HepG2 (cell line): ENCODE measurements around the gene ZBTB17. TPM values are rescaled to one million over a fixed set of nuclear protein-coding genes. Genes with fewer than 3 reads are reported as not detected.

Source experiments
- ATAC-seq: fragments of 200-7000 bp; cut with Tn5 transposase; 3 replicates; pipeline ENCODE4 v1.9.1; 2020; ENCODE audit warnings: mild to moderate bottlenecking, moderate library complexity
- BruUV-seq: library from RNA; stranded (reverse); fragments of 400-500 nt; replicated peaks from 2 replicates; lab custom pipeline; 2021; lab: Mats Ljungman, UMichigan
- CTCF ChIA-PET: fragments of 300-600 bp; formaldehyde crosslinking; extraction: SDS; loops from one replicate; lab custom pipeline; 2021; ENCODE audit warnings: low total read pairs, inconsistent platforms, low intra/inter-chr PET ratio; lab: Yijun Ruan, JAX
- POLR2A ChIA-PET: fragments of 350-600 bp; sonication (Branson Sonifier 250); formaldehyde crosslinking; loops from one replicate; lab custom pipeline; 2020; ENCODE audit warnings: antibody characterized with exemption, inconsistent platforms; lab: Yijun Ruan, JAX
- DNase-seq: peaks from one replicate; pipeline ENCODE4 v3.0.0-alpha.2; 2015; ENCODE audit warnings: low spot score
- FAIRE-seq: peaks from 3 replicates; lab custom pipeline; 2011; peaks lifted over from hg19 to GRCh38; lab: Jason Lieb, UNC
- H2AFZ ChIP-seq: one replicate; pipeline ENCODE4 v1.6.1; 2011; ENCODE audit warnings: low read length, inconsistent platforms
- H3K27ac ChIP-seq: fragments of 300-600 bp; 3 replicates; pipeline ENCODE4 v1.8.0; 2011; ENCODE audit warnings: mixed run types, mild to moderate bottlenecking, mixed read lengths, low read length, inconsistent platforms; ENCODE audit not compliant: insufficient read depth; ENCODE audit errors: extremely low read length
- H3K27me3 ChIP-seq, 2 experiments: fragments of 200-600 bp in 1 of 2; 2 replicates in 1 of 2; 3 replicates in 1 of 2; pipeline versions ENCODE4 v1.6.0 to v1.8.0; 2011; ENCODE audit warnings: low read length in 2 of 2, mild to moderate bottlenecking in 2 of 2, moderate library complexity in 2 of 2, inconsistent platforms in 1 of 2; ENCODE audit not compliant: insufficient read depth in 2 of 2, control insufficient read depth in 1 of 2
- H3K36me3 ChIP-seq, 2 experiments: fragments of 200-600 bp in 1 of 2; replicated peaks in 1 of 2; 2 replicates in 1 of 2; 3 replicates in 1 of 2; pipeline versions ENCODE4 v1.5.1 to v1.8.0; 2011; ENCODE audit warnings: low read length in 2 of 2, inconsistent platforms in 1 of 2; ENCODE audit not compliant: insufficient read depth in 2 of 2, control insufficient read depth in 1 of 2
- H3K4me1 ChIP-seq: 2 replicates; pipeline ENCODE4 v1.5.1; 2012; ENCODE audit warnings: low read length, inconsistent platforms; ENCODE audit not compliant: insufficient read depth
- H3K4me2 ChIP-seq: 2 replicates; pipeline ENCODE4 v1.6.0; 2011; ENCODE audit warnings: low read depth, low read length, inconsistent platforms
- H3K4me3 ChIP-seq, 3 experiments: fragments of 200-600 bp in 1 of 3; sonication (generic), shearing (Covaris generic) in 1 of 3; replicated peaks in 1 of 3; 2 replicates each; pipeline ENCODE4 v1.5.1; 2011 to 2016; ENCODE audit warnings: low read length in 3 of 3, inconsistent platforms in 2 of 3, low read depth in 2 of 3, mild to moderate bottlenecking in 2 of 3, control low read depth in 1 of 3, mixed read lengths in 1 of 3; ENCODE audit not compliant: insufficient read depth in 1 of 3
- H3K79me2 ChIP-seq: one replicate; pipeline ENCODE4 v1.6.1; 2011; ENCODE audit warnings: low read length, inconsistent platforms; ENCODE audit not compliant: insufficient read depth
- H3K9ac ChIP-seq: 2 replicates; pipeline ENCODE4 v1.6.0; 2011; ENCODE audit warnings: mild to moderate bottlenecking, low read depth, low read length, inconsistent platforms; ENCODE audit not compliant: insufficient read depth
- H3K9me3 ChIP-seq: 2 replicates; pipeline ENCODE4 v1.5.1; 2012; ENCODE audit warnings: mild to moderate bottlenecking, low read length
- H4K20me1 ChIP-seq: 2 replicates; pipeline ENCODE4 v1.6.0; 2011; ENCODE audit warnings: inconsistent platforms, mild to moderate bottlenecking, low read length, moderate library complexity; ENCODE audit not compliant: insufficient read depth
- ETV5 ChIP-seq: IDR thresholded peaks from 2 replicates; pipeline ENCODE4 v1.6.1; 2018; ENCODE audit warnings: missing biosample characterization, missing genetic modification reagents, inconsistent platforms, borderline replicate concordance
- HOXD1 ChIP-seq: sonication (generic); formaldehyde crosslinking; IDR thresholded peaks from 2 replicates; pipeline ENCODE4 v1.5.0; 2020; ENCODE audit warnings: missing genetic modification reagents
- IKZF4 ChIP-seq: sonication (generic); formaldehyde crosslinking; IDR thresholded peaks from 2 replicates; pipeline ENCODE4 v1.5.1; 2020; ENCODE audit warnings: borderline replicate concordance, mild to moderate bottlenecking, low read depth, missing genetic modification reagents; ENCODE audit errors: not compliant biosample characterization
- PTBP1 ChIP-seq: fragments of 200-400 bp; formaldehyde crosslinking; IDR thresholded peaks from 2 replicates; pipeline ENCODE4 v1.6.1; 2018; ENCODE audit warnings: low read length, low read depth; ENCODE audit not compliant: poor library complexity, severe bottlenecking
- STAG1 ChIP-seq: sonication (generic); formaldehyde crosslinking; IDR thresholded peaks from 2 replicates; pipeline ENCODE4 v1.4.0; 2020; ENCODE audit warnings: missing genetic modification reagents
- TBX3 ChIP-seq: fragments of 450-650 bp; IDR thresholded peaks from 2 replicates; pipeline ENCODE4 v1.6.1; 2017; ENCODE audit warnings: antibody characterized with exemption, mild to moderate bottlenecking, inconsistent platforms, borderline replicate concordance
- TP53 ChIP-seq: sonication (generic); formaldehyde crosslinking; conservative IDR thresholded peaks from 2 replicates; pipeline ENCODE4 v1.4.0; 2020; ENCODE audit warnings: missing genetic modification reagents
- ZKSCAN1 ChIP-seq: fragments of 150-350 bp; IDR thresholded peaks from 2 replicates; pipeline ENCODE4 v1.6.1; 2014; ENCODE audit warnings: low read length
- ZNF251 ChIP-seq: sonication (generic); formaldehyde crosslinking; IDR thresholded peaks from 2 replicates; pipeline ENCODE4 v1.9.0; 2021; ENCODE audit warnings: mild to moderate bottlenecking, missing genetic modification reagents
- ZNF253 ChIP-seq: sonication (generic); formaldehyde crosslinking; IDR thresholded peaks from 2 replicates; pipeline ENCODE4 v1.8.0; 2022; ENCODE audit warnings: mild to moderate bottlenecking, missing genetic modification reagents, borderline replicate concordance
- WGBS: methylation state at CpG from one replicate; pipeline ENCODE4 v1.1.6; 2017; ENCODE audit warnings: low lambda C conversion rate; 5-methylcytosine and 5-hydroxymethylcytosine counted together
- in situ Hi-C: cut with HindIII; loops from 2 replicates; pipeline ENCODE4 v1.10.0; 2017; ENCODE audit warnings: low pct_unique_long_range_greater_than_20kb; ENCODE audit not compliant: extremely low pct_ligation_motif_present
- intact Hi-C: fragments of 100-400 bp; cut with micrococcal nuclease; formaldehyde crosslinking; loops from one replicate; pipeline ENCODE4 v1.10.0; 2022; ENCODE audit not compliant: unreplicated experiment
- polyA plus RNA-seq, 8 experiments: library from polyadenylated mRNA; depleted of rRNA in 3 of 8; stranded (reverse) in 7 of 8; unstranded in 1 of 8; fragments of >200 nt; fragmentation: Illumina TruSeq in 4 of 8; extraction: Trizol in 4 of 8; gene quantifications; 2 replicates each; pipeline versions ENCODE4 v1.2.1 to v1.2.3, GENCODE V29; 2011 to 2016; ENCODE audit warnings: low read depth in 4 of 8, missing spikeins in 1 of 8, mixed read lengths in 1 of 8; ENCODE audit not compliant: insufficient read depth in 1 of 8
- total RNA-seq, 5 experiments: library from RNA; depleted of rRNA; stranded (reverse); fragments of >200 nt; fragmentation: Illumina TruSeq; extraction: Trizol; gene quantifications; 2 replicates each; pipeline ENCODE4 v1.2.3, GENCODE V29; 2016; ENCODE audit warnings: low read depth in 1 of 5
- TF ChIP-seq, protein P1 (sequence below): sonication (generic); formaldehyde crosslinking; IDR thresholded peaks from 2 replicates; pipeline ENCODE4 v1.4.0; 2020; ENCODE audit warnings: missing genetic modification reagents

The ZBTB17 gene
- total and polyA plus RNA-seq, 2 of the 13 experiments (the other 11 are each of a cell fraction or from before 2014, with no cell fraction given): 16.7 to 17.0 TPM

GRCh38 chr1:15968172-15968571, 7.7 kb downstream of the ZBTB17 start:
- no peaks in the 10 kb centered on the region for H3K27me3 ChIP-seq
- DNase-seq: no peak
- no peak for TF ChIP-seq IKZF4 (CRISPR knock-in tag)
- TF ChIP-seq STAG1 (CRISPR knock-in tag): no peak
- TF ChIP-seq ZNF253: no peak
- TF ChIP-seq TP53 (CRISPR knock-in tag): no peak
- TF ChIP-seq ZNF251 (CRISPR knock-in tag): no peak
- TF ChIP-seq, protein P1, sequence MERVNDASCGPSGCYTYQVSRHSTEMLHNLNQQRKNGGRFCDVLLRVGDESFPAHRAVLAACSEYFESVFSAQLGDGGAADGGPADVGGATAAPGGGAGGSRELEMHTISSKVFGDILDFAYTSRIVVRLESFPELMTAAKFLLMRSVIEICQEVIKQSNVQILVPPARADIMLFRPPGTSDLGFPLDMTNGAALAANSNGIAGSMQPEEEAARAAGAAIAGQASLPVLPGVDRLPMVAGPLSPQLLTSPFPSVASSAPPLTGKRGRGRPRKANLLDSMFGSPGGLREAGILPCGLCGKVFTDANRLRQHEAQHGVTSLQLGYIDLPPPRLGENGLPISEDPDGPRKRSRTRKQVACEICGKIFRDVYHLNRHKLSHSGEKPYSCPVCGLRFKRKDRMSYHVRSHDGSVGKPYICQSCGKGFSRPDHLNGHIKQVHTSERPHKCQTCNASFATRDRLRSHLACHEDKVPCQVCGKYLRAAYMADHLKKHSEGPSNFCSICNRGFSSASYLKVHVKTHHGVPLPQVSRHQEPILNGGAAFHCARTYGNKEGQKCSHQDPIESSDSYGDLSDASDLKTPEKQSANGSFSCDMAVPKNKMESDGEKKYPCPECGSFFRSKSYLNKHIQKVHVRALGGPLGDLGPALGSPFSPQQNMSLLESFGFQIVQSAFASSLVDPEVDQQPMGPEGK (CRISPR knock-in tag): no peak
- TF ChIP-seq, all 625 proteins: peak for 0
- WGBS: 95% methylated on average over 5 of the region's 5 CpGs
- Histone ChIP-seq H4K20me1 (no peaks in the 10 kb centered on the region; the same call in 1 of the 2 replicates), H3K4me1 (peaks cover 12% of the 10 kb centered on the region; the same call in 1 of the 2 replicates), H3K4me2 (no peak overlapping the region), H3K9me3 (no peaks in the 10 kb centered on the region), H3K36me3 (peaks cover 5 to 29% of the 10 kb centered on the region in 2 experiments; a peak in 4 of 5 replicates), H3K4me3 (no peak overlapping the region), H3K9ac (no peak overlapping the region), H3K27ac (no peak overlapping the region), H2AFZ (no peak overlapping the region), H3K79me2 (peaks cover 7% of the 10 kb centered on the region)
- ChIA-PET POLR2A (no interaction called here), CTCF (no interaction called here)
- FAIRE-seq (no peak), ATAC-seq (no peak)
- BruUV-seq: no TSS peak
- in situ Hi-C loops (no loop called here), intact Hi-C loops (no loop called here)

DNA sequence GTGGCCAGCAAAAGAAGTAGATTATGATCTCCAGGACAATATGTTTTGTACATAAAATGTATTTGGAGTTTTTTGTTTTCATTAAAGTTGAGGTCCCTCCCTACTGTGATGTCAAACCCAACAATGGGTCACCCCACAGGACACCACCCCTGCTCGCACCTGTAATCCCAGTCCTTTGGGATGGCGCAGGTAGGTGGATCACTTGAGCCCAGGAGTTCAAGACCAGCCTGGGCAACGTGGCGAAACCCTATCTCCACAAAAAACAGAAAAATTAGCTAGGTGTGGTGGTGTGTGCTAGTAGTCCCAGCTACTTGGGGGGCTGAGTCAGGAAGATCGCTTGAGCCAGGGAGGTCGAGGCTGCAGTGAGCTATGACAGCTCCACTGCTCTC, 9.0 kb downstream of the ZBTB17 start:
- ATAC-seq (no peak), FAIRE-seq (no peak), DNase-seq (no peak)
- Histone ChIP-seq H3K27me3 (no peaks in the 10 kb centered on the region), H3K4me3 (no peak overlapping the region), H3K4me1 (peaks cover 12% of the 10 kb centered on the region; the same call in 1 of the 2 replicates), H2AFZ (no peak overlapping the region), H3K9me3 (no peaks in the 10 kb centered on the region), H3K27ac (no peak overlapping the region), H3K9ac (no peak overlapping the region), H3K36me3 (peaks cover 3 to 26% of the 10 kb centered on the region in 2 experiments; a peak in 2 of 5 replicates), H4K20me1 (no peaks in the 10 kb centered on the region; the same call in 1 of the 2 replicates), H3K4me2 (no peak overlapping the region), H3K79me2 (peaks cover 12% of the 10 kb centered on the region)
- WGBS: 98% methylated on average over 6 of the region's 6 CpGs
- in situ Hi-C loops: no loop called here
- intact Hi-C loops: no loop called here
- no TSS peak for BruUV-seq
- ChIA-PET CTCF (no interaction called here), POLR2A (no interaction called here)
- TF ChIP-seq ZKSCAN1 (no peak), ETV5 (CRISPR knock-in tag) (no peak), TBX3 (no peak), HOXD1 (CRISPR knock-in tag) (no peak), PTBP1 (no peak)
